Caco-2 (cell line): ENCODE data around the gene PARP16. TPM values are rescaled to one million over a fixed set of nuclear protein-coding genes. Genes with fewer than 3 reads are reported as not detected.
A peak's percentile ranks its signal among the peaks of the same experiment; 100 is the strongest.
"Not testable (repeated sequence)": the region's sequence is repeated elsewhere in the genome, so short reads cannot be mapped to it uniquely, and the experiment has no call there.

ENCODE experiments used
- BruUV-seq: library from RNA; stranded (reverse); fragments of 400-500 nt; replicated peaks from 2 replicates; lab custom pipeline; 2021; lab: Mats Ljungman, UMichigan
- CTCF ChIA-PET: fragments of 300-600 bp; sonication (Branson Sonifier 250); formaldehyde crosslinking; loops from one replicate; lab custom pipeline; 2022; ENCODE audit warnings: antibody characterized with exemption; lab: Charles Lee
- POLR2A ChIA-PET: fragments of 300-600 bp; sonication (Branson Sonifier 250); formaldehyde crosslinking; loops from one replicate; lab custom pipeline; 2022; ENCODE audit warnings: antibody characterized with exemption; lab: Charles Lee
- DNase-seq, 2 experiments: peaks; one replicate each; pipeline versions ENCODE4 v3.0.0 to v3.0.0-alpha.2; 2020 to 2022
- H3K27me3 ChIP-seq: replicated peaks from 2 replicates; pipeline ENCODE4 v1.6.0; 2011; ENCODE audit warnings: low read length; ENCODE audit not compliant: control insufficient read depth, insufficient read depth
- H3K36me3 ChIP-seq: 2 replicates; pipeline ENCODE4 v1.5.1; 2011; ENCODE audit warnings: low read length; ENCODE audit not compliant: control insufficient read depth, insufficient read depth
- H3K4me1 ChIP-seq: fragments of 250-450 bp; sonication (Bioruptor Pico); 2 replicates; pipeline ENCODE4 v1.5.1; 2020; ENCODE audit warnings: mild to moderate bottlenecking
- H3K4me3 ChIP-seq: 2 replicates; pipeline ENCODE4 v1.5.1; 2011; ENCODE audit warnings: low read depth, mild to moderate bottlenecking, control low read depth, low read length
- H3K9me3 ChIP-seq: fragments of 250-450 bp; sonication (Bioruptor Pico); 2 replicates; pipeline ENCODE4 v1.5.1; 2020; ENCODE audit warnings: mild to moderate bottlenecking, moderate library complexity
- H3K27ac Mint-ChIP-seq: one replicate; pipeline ENCODE4 v1.8.0; 2022; ENCODE audit warnings: mixed read lengths; ENCODE audit not compliant: unreplicated experiment
- H3K27me3 Mint-ChIP-seq: one replicate; pipeline ENCODE4 v1.8.0; 2022; ENCODE audit warnings: mixed read lengths; ENCODE audit not compliant: insufficient read depth, unreplicated experiment
- H3K36me3 Mint-ChIP-seq: one replicate; pipeline ENCODE4 v1.8.0; 2022; ENCODE audit warnings: mild to moderate bottlenecking, mixed read lengths; ENCODE audit not compliant: insufficient read depth, unreplicated experiment
- H3K4me1 Mint-ChIP-seq: one replicate; pipeline ENCODE4 v1.8.0; 2022; ENCODE audit warnings: low read depth, mixed read lengths; ENCODE audit not compliant: unreplicated experiment
- H3K4me3 Mint-ChIP-seq: one replicate; pipeline ENCODE4 v1.8.0; 2022; ENCODE audit warnings: mild to moderate bottlenecking, moderate library complexity, mixed read lengths; ENCODE audit not compliant: unreplicated experiment
- H3K9me3 Mint-ChIP-seq: one replicate; pipeline ENCODE4 v1.8.0; 2022; ENCODE audit warnings: mixed read lengths; ENCODE audit not compliant: unreplicated experiment
- intact Hi-C: fragments of 100-400 bp; cut with micrococcal nuclease; formaldehyde crosslinking; loops from one replicate; pipeline ENCODE4 v1.10.0; 2022; ENCODE audit not compliant: unreplicated experiment
- total RNA-seq: library from RNA; stranded (reverse); gene quantifications from 2 replicates; pipeline ENCODE4 v1.2.3, GENCODE V29; 2022
- TF ChIP-seq, protein P1 (sequence below), 2 experiments: fragments of 200-600 bp in 1 of 2; IDR thresholded peaks; 1 replicate in 1 of 2; 2 replicates in 1 of 2; pipeline versions ENCODE4 v1.5.1 to v1.8.0; 2011 to 2022; ENCODE audit warnings: antibody characterized with exemption in 1 of 2, control low read depth in 1 of 2, inconsistent platforms in 1 of 2, low read depth in 1 of 2, low read length in 1 of 2, mild to moderate bottlenecking in 1 of 2, moderate library complexity in 1 of 2; ENCODE audit not compliant: insufficient read depth in 1 of 2, severe bottlenecking in 1 of 2, unreplicated experiment in 1 of 2

Gene PARP16
- total RNA-seq, 1 experiment from 2014 or later = 6.9 TPM

DNA sequence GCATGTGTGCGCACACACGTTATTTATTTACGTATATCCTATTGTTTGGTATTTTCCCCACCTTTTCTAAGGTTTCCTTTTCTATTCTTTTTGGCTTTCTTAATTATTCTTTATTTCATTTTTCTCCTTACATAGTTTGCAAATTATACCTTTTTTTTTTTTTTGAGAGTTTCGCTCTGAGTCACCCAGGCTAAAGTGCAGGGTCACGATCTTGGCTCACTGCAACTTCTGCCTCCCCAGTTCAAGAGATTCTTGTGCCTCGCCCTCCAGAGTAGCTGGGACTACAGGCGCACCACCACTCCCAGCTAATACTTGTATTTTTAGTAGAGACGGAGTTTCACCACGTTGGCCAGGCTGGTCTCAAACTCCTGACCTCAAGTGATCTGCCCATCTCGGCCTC is 55.4 kb downstream of the PARP16 start:
- H3K4me3 ChIP-seq = no peak overlapping the region
- ChIA-PET POLR2A (no interaction called here), CTCF (no interaction called here)
- H3K27me3 ChIP-seq = no peaks in the 10 kb centered on the region
- Mint-ChIP-seq H3K4me1 (peaks cover 7% of the 10 kb centered on the region), H3K27me3 (no peaks in the 10 kb centered on the region), H3K4me3 (no peak overlapping the region), H3K27ac (no peak overlapping the region), H3K36me3 (no peaks in the 10 kb centered on the region), H3K9me3 (no peaks in the 10 kb centered on the region)
- no peaks in the 10 kb centered on the region for H3K36me3 ChIP-seq
- peaks cover 13% of the 10 kb centered on the region for H3K4me1 ChIP-seq
- intact Hi-C loops = no loop called here
- no TSS peak for BruUV-seq
- TF ChIP-seq, protein P1, sequence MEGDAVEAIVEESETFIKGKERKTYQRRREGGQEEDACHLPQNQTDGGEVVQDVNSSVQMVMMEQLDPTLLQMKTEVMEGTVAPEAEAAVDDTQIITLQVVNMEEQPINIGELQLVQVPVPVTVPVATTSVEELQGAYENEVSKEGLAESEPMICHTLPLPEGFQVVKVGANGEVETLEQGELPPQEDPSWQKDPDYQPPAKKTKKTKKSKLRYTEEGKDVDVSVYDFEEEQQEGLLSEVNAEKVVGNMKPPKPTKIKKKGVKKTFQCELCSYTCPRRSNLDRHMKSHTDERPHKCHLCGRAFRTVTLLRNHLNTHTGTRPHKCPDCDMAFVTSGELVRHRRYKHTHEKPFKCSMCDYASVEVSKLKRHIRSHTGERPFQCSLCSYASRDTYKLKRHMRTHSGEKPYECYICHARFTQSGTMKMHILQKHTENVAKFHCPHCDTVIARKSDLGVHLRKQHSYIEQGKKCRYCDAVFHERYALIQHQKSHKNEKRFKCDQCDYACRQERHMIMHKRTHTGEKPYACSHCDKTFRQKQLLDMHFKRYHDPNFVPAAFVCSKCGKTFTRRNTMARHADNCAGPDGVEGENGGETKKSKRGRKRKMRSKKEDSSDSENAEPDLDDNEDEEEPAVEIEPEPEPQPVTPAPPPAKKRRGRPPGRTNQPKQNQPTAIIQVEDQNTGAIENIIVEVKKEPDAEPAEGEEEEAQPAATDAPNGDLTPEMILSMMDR (IDR thresholded peaks at IDR 0.05; ENCODE audit: insufficient read depth in 1 of 2, low read depth in 1 of 2, low read length in 1 of 2, severe bottlenecking in 1 of 2, unreplicated experiment in 1 of 2) = no peak
- H3K9me3 ChIP-seq = no peaks in the 10 kb centered on the region
- DNase-seq = no peak

DNA sequence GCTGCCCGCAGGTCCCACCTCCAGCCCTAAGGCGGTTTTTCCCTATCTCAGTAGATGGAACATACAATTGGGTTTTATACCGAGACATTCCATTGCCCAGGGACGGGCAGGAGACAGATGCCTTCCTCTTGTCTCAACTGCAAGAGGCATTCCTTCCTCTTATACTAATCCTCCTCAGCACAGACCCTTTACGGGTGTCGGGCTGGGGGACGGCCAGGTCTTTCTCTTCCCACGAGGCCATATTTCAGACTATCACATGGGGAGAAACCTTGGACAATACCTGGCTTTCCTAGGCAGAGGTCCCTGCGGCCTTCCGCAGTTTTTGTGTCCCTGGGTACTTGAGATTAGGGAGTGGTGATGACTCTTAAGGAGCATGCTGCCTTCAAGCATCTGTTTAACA is 59.8 kb downstream of the PARP16 start:
- H3K27me3 ChIP-seq, H3K4me3 Mint-ChIP-seq, CTCF ChIA-PET, H3K9me3 Mint-ChIP-seq, H3K27me3 Mint-ChIP-seq, H3K9me3 ChIP-seq, intact Hi-C loops, H3K36me3 ChIP-seq, H3K36me3 Mint-ChIP-seq, H3K4me3 ChIP-seq, POLR2A ChIA-PET: not testable (repeated sequence)
- Mint-ChIP-seq H3K27ac (peak overlapping the region; percentile 91), H3K4me1 (peaks cover 15% of the 10 kb centered on the region)
- TSS peak; percentile 99 for BruUV-seq
- peaks cover 35% of the 10 kb centered on the region for H3K4me1 ChIP-seq
- DNase-seq = peak in 1 of 2 experiments; percentile 31

DNA sequence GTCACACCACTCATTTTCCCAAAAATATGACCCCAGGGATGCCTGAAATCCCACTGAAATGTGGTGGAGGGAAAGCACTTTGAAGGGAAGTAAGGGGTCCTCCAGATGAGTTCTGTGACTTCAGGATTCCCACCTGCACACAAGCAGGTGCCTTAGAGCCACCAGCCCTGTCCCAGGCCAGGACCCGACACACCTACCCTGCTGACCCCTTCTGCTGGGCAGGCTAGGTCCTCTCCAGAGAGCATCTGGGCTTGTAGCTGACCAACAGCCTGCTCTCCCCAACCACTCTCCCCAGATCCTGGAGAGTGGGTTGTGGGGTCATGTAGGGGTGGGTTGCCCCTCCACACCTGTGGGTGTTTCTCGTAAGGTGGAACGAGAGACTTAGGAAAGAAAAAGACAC is 60.5 kb downstream of the PARP16 start:
- DNase-seq = no peak
- no peaks in the 10 kb centered on the region for H3K9me3 ChIP-seq
- Mint-ChIP-seq H3K4me1 (peaks cover 21% of the 10 kb centered on the region), H3K36me3 (no peaks in the 10 kb centered on the region), H3K4me3 (no peak overlapping the region), H3K27ac (peak overlapping the region; percentile 91), H3K27me3 (no peaks in the 10 kb centered on the region), H3K9me3 (no peaks in the 10 kb centered on the region)
- no peak overlapping the region for H3K4me3 ChIP-seq
- intact Hi-C loops = no loop called here
- ChIA-PET POLR2A (no interaction called here), CTCF (no interaction called here)
- no peaks in the 10 kb centered on the region for H3K27me3 ChIP-seq
- H3K4me1 ChIP-seq = peaks cover 36% of the 10 kb centered on the region
- no peaks in the 10 kb centered on the region; the same call in 1 of the 2 replicates for H3K36me3 ChIP-seq
- TF ChIP-seq, protein P1 (IDR thresholded peaks at IDR 0.05; ENCODE audit: insufficient read depth in 1 of 2, low read depth in 1 of 2, low read length in 1 of 2, severe bottlenecking in 1 of 2, unreplicated experiment in 1 of 2) = no peak
- no TSS peak for BruUV-seq

DNA sequence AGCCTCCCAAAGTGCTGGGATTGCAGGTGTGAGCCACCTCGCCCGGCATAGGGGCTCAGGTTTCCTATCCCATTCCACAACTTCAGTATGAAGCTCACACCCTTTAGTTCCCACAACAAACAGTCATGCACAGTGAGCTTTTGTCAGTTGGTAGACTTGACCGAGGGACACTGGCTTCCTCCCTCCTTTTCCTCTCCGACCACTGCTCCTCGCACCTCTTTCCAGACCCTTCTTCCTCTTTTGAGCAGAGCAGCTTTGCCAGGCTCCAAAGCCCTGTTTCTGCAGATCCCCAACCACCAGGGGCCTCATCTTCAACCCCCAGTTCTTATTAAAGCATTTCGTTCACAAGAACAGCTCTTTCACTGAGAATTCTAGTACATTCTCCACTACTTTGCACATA is 62.7 kb downstream of the PARP16 start:
- peaks cover 21% of the 10 kb centered on the region for H3K4me1 Mint-ChIP-seq
- H3K36me3 Mint-ChIP-seq = no peaks in the 10 kb centered on the region
- TF ChIP-seq, protein P1 (IDR thresholded peaks at IDR 0.05; ENCODE audit: insufficient read depth in 1 of 2, low read depth in 1 of 2, low read length in 1 of 2, severe bottlenecking in 1 of 2, unreplicated experiment in 1 of 2) = no peak
- H3K27me3 Mint-ChIP-seq = no peaks in the 10 kb centered on the region
- peaks cover 36% of the 10 kb centered on the region for H3K4me1 ChIP-seq
- no peaks in the 10 kb centered on the region for H3K9me3 ChIP-seq
- H3K9me3 Mint-ChIP-seq = no peaks in the 10 kb centered on the region
- ChIA-PET CTCF (no interaction called here), POLR2A (interaction anchor here (0.5 kb wide), 1 partner anchor 39 kb away, joined by 3 read pairs; the partner anchor contains the start of gene CLPX)
- H3K27ac Mint-ChIP-seq = peak overlapping the region; percentile 14
- DNase-seq = no peak
- BruUV-seq = no TSS peak
- intact Hi-C loops = no loop called here
- H3K27me3 ChIP-seq = no peaks in the 10 kb centered on the region
- H3K36me3 ChIP-seq = no peaks in the 10 kb centered on the region; the same call in 1 of the 2 replicates
- no peak overlapping the region for H3K4me3 Mint-ChIP-seq
- H3K4me3 ChIP-seq = no peak overlapping the region
